GM19351 (cell line): Measurements from ENCODE around the gene HSPBP1.

ENCODE experiments used
- ATAC-seq: cut with Tn5 transposase; IDR thresholded peaks from one replicate; pipeline ENCODE4 v1.9.1; 2021; ENCODE audit warnings: mild to moderate bottlenecking, moderate library complexity; ENCODE audit not compliant: unreplicated experiment

HSPBP1 gene

DNA sequence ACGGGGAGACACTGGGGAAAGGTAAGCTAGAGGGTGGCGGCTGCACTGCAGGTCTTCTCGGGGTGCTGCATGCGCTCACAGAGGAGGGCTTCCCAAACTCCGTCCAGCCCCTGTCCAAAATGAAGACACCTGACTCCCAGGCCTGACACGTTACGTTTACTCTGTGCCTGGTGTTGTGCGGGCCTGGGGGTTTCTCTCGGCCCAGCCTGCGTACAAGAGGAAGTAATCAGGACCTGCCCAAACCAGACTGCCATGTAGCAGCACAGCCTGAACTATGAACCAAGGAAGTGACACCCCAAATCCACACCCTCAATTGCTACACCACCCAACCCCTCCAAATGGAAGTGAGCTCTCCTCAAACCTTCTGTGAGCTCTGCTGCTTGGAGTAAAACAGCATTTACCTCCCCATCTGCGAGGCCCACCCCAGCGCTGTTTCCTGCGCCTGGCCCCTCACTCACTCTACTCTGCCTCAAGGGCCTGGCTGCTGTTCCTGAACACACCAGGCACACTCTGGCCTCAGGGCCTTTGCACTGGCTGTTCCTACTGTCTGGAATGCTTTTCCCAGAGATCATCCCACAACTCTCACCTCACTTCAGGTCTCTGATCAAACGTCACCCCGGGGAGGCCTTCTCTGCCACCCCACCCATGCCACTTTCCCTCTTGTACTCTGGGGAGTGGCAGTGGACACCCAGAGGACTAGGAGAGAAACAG, 3.0 kb downstream of the HSPBP1 start:
- no peak for ATAC-seq

DNA sequence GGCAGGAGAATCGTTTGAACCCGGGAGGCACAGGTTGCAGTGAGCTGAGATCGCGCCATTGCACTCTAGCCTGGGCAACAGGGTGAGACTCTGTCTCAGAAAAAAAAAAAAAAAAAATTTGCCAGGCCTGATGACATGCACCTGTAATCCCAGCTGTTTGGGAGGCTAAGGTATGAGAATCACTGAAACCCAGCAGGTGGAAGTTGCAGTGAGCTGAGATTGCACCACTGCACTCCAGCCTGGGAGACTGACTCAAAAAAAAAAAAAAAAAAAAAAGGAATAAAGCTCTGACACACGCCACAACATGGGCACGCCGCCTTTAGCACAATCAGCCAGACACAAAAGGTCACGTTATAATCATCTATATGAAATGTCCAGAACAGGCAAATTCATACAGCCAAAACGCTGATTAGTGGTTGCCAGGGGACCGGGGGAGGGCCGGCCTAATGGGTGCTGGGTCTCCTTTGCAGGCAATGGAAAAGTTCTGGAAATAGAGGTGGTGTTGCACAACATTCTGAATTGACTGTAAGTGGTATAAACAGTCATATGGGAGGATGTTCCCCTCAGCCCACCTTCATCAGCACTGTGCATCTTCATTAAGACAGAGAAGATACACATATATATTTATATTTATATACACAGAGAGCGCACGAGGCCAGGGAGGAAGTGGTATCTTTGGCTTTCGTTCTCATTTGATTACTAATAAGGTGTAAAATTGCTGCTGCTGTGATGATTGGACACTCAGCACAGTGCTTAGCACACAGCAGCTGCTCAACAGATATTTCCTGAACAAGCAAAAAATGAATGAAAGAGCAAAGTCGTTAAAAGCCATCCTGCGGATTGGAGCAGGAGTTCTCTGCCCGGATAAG, 3.8 kb downstream of the HSPBP1 start:
- ATAC-seq = peak; percentile 67

DNA sequence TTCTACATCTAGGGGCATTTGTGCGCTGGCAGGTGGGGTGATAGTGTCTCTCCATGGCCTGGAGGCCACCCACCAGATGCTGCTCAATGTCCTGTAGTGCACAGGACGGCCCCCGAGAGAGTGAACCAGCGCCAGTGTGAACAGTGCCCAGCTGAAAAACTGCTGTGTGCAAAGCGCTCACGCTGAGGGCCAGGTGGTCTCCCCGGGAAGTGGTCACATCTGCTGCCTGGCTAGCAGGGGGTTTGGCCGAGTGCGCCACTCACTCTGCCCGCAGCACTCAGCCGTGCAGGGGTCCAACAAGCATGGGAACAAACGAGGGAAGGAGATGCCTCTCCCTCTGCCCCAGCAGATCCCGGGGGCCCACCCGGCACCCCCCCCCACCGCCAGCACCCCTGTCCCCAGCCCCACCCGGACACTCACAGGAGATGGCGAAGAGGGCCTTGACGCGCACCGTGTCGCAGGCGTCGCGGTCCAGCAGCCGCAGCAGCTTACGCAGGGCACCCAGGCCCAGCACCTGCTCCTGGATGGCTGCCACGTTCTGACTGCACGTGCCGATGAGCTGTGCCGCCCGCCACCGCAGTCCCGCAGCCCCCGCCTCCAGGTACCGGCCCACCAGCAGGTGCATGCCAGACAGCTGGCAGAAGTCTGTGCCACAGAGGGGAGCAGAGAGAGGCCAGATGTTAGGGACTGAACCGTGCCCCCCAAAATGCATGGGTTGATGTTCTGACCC, 5.8 kb downstream of the HSPBP1 start:
- no peak for ATAC-seq

DNA sequence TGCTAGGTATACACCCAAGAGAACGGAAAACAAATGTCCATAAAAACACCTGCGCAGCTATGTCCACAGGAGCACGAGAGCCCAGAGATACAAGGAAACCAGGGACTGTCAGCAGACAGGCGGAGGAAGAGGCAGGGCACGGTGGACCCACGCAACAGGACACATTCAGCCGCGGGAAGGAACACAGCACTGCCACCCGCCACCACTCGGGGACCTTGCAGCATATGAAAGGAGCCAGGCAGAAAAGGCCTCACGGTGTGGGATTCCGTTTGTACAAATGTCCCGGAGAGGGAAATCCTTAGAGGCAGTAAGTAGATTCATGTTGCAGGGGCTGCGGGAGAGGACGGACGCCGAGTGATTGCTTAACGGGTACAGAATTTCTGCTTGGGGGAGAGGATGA, 7.8 kb downstream of the HSPBP1 start:
- ATAC-seq = no peak

DNA sequence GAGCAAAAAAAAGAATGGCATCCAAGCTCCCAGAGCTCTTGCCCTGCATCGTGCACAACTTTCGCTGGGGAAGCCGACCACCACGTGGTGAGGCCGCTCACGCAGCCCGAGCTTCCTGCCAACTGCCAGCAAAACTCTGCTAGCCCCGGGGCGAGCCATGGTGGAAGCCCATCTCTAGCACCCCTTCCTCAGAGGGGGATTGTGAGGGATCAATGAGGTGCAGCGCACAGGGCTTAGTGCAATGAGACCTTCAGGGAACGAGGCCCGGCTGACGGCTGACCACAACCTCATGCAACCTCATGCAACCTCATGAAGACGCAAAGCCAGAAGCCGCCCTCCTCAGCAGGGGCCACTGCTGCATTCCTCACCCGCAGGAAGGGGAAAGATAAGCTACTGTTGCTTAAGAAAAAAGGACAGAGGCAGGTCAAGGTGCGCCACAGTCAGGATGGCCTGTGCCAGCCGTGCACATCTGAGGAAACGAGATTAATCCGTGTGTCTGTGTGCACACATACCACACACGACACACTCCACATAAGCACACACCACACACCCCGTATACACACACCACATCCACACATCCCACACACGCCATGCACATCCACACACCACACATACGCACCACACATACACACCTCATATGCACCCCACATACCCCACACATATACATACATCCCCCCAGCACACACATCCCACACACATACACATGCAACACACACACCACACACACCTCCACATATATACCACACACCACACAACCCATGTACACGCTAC, 9.6 kb downstream of the HSPBP1 start:
- no peak for ATAC-seq

DNA sequence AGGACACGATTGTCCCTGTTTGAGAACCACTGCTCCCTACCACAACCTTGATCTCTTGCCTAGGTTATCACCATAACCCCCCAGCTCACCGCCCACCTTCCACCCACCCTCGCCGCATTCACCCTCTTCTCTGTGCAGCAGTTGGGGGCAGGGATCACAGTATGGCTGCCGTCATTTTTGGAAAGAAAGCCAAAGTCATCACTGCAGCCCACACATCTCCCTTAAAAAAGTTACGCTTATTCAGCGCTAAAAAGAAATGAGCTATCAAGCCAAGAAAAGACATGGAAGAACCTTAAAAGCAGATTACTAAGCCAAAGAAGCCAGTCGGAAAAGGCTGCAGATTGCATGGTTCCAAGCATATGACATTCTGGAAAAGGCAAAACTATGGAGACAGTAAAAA, 10.6 kb downstream of the HSPBP1 start:
- ATAC-seq = no peak

DNA sequence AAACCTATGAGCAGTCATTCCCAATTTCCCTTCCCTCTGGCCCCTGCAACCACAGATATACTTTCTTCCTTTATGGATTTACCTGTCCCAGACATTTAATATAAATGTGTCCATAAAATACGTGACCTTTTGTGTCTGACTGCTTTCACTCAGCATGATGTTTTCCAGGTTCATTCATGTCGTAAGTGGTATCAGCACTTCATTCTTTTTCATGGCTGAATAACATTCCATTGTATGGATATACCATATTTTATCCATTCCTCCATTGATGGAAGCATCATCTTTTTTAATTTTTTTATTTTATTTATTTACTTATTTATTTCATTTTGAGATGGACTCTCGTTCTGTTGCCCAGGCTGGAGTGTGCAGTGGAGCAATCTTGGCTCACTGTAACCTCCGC, 13.1 kb downstream of the HSPBP1 start:
- ATAC-seq = no peak

DNA sequence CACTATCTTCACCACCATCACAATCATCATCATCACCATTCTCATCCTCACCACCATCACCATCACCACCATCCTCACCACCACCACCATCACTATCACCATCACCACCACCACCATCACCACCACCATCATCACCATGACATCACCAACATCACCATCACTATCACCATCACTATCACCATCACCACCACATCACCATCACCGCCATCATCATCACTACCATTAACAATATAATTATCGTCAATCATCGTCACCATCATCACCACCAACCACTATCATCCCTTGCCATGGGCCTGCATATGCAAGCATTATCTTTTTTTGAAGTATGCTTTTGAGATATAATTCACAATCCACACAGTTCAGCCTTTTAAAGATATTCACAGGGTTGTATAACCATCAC, 13.5 kb downstream of the HSPBP1 start:
- no peak for ATAC-seq

DNA sequence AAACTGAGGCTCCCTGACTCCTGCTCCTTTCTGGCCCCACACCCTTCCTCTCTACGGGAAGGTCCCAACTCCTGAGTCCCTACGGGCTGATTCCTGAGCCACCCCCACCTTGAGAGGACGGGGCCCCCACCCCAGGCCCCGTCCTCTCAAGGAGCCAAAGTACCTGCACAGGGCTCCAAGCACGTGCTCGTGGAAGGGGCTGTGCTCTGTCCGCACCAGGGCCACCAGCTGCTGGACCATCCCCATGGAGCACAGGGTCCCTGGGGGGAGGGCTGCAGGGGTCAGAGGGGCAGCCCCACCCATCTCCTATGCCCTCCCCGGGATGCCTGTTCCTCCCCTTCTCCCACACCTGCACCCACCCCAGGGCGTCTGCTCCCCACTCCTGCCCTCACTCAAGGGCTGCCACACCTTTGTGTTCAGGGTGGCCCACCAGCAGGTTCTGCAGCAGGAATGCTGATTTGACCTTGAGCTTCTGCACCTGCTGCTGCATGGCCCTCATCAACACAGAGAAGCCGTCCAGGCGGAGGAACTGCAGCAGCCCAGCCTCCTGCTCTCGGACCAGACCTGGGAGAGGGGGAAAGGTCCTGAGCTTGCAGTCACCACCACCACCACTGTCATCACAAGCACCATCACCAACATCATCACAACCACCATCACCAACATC, 14.1 kb downstream of the HSPBP1 start:
- ATAC-seq = no peak

DNA sequence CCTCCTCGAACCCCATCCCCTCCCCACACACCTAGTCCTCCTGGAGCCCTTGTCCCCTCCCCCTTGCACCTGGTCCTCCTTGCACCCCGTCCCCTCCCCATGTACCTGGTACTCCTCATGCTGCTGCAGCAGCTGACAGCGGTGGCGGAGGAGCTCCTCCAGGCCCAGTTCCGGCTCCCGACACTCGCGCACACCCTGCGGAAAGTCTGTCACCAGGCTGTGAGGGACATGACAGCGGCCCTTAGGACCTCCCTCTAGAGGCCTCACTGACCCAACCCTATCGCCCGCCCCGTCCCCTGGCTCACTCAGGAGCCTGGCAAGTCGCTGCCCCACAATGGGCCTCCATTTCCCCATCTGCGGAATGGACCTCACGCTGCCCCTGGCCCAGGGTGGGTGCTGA, 14.7 kb downstream of the HSPBP1 start:
- no peak for ATAC-seq

DNA sequence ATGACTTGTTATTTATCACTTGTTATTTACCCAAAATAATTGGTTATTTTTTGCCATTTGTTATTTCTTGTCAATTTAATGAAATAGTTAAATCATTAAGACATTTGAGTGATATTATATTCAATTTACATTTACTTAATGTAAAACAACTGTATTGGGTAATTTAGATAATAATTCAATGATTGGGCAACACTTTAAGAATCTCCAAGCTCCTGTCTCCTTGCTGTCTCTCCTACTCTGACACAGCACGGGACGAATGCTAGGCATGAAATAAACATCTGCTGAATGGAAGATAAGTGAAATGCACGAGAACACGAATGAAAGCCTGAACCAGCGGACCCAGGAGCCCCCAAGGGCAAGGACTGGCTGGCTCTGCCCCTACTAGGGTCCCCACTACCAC, 15.4 kb downstream of the HSPBP1 start:
- no peak for ATAC-seq

DNA sequence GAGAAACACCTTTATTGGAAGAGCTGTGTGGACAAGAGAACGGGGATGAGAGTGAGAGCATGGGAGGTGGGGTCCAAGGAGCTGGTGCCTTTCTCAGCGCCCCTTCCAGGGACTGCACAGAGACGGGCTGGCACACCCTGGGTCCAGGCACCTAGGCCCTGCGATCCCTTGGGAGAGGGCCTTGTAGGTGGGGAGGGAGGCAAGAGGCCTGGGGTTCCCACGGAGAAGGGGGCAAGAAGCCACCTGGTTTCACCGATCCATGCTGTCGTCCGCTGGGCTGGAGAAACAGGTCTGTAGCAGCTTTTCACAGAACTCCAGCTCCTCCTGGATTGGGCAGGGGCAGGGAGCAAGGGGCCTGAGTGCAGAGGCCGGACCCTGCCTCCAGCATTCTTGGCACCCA, 17.6 kb downstream of the HSPBP1 start:
- ATAC-seq = no peak

DNA sequence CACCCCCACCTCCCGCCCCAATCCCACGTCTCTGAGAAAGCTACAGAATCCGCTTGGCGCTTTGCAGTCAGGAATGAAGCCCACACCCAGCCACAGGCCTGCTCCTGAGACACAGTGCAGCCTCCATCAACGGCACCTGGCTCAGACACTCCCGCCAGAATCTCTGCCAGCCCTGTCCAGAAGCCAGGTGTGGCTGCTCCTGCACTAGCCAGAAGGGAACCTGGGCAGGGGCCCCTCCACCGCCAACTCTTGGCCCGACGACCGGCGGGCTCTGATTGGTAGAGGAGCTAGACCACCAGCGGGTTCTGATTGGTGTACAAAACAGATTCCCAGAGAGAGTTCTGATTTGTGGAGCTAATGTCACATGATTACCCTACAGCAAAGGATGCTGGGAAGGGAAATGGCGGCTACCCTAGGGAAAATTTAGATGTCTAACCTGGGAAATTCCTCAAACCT, 18.2 kb downstream of the HSPBP1 start:
- ATAC-seq = no peak

DNA sequence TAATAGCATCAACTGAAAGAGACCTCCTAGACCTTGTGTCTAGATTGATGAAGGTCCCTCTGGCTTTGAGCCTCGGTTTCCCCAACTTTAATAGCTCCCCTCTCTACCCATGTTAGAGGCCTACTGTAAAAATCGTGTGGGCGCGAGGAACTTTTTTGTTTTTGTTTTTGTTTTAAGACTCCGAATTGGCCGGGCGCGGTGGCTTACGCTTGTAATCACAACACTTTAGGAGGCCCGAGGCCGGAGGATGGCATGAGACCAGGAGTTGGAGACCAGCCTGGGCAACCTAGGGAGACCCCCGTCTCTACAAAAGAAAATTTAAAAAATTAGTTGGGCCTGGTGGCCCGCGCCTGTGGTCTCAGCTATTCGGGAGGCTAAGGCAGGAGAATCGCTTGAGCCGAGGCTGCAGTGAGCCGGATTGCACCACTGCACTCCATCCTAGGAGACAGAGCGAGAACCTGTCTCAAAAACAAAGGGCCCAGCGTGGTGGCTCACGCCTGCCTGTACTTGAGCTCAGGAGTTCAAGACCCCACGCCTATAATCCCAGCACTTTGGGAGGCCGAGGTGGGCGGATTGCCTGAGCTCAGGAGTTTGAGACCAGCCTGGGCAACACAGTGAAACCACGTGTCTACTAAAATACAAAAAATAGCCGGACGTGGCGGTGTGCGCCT, 20.2 kb downstream of the HSPBP1 start:
- no peak for ATAC-seq

DNA sequence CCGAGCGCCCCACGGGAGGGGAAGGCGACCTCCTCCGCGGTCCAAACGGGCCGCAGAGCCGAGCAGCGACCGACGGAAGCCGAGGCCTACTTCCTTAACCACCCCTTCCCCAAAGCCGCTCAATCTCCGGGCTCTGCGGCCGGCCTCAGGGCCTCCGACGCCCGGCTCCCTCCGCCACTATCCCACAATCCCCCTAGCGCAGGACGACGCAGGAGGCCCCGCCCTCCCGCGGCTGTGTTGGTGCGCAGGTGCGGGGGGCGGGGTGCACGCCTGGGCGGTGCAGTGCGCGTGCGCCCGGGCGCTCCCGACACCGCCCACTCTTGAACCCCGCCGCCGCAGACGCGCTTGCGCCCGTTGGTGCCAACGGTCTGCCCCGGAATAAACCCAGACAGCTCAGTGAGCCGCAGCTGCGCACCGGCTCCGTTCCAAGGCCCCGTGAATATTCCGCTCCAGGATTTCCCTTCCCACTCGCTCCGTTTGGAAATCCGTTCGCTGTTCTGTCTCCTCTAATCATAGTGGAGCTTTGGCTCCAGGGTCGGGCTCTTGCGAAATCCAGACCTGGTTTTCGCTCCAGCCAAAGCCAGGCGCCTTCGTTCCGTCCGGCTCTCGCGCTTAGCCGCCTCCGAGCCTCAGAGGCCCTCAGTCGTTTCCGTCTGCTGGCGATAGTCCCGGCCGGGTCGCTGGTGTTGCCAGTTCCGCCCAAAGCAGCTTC, 20.9 kb downstream of the HSPBP1 start, which contains the start of gene PPP6R1:
Gene PPP6R1 (minus strand): TSS at position 190 of the 712 bp plus-strand sequence. CDS start 11,914 bp downstream, outside the sequence.
- ATAC-seq = peak; percentile 61

DNA sequence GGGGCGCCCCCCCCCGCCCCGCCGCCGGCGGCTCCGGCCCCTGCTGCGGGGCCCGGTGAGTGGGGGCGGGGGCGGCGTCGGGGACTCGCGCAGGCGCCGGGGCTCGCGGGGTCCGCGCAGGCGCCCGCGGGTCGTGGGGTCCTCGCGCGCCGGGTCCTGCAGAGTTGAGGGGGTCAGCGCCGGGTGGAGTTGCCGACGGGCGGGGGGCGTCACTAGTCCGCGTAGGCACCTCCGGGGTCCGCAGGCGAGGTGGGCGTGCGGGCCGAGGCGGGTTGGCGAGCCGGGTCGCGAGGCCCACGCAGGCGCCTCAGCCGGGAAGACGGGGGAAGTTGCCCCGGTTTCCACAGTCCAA, 21.5 kb downstream of the HSPBP1 start:
- no peak for ATAC-seq

DNA sequence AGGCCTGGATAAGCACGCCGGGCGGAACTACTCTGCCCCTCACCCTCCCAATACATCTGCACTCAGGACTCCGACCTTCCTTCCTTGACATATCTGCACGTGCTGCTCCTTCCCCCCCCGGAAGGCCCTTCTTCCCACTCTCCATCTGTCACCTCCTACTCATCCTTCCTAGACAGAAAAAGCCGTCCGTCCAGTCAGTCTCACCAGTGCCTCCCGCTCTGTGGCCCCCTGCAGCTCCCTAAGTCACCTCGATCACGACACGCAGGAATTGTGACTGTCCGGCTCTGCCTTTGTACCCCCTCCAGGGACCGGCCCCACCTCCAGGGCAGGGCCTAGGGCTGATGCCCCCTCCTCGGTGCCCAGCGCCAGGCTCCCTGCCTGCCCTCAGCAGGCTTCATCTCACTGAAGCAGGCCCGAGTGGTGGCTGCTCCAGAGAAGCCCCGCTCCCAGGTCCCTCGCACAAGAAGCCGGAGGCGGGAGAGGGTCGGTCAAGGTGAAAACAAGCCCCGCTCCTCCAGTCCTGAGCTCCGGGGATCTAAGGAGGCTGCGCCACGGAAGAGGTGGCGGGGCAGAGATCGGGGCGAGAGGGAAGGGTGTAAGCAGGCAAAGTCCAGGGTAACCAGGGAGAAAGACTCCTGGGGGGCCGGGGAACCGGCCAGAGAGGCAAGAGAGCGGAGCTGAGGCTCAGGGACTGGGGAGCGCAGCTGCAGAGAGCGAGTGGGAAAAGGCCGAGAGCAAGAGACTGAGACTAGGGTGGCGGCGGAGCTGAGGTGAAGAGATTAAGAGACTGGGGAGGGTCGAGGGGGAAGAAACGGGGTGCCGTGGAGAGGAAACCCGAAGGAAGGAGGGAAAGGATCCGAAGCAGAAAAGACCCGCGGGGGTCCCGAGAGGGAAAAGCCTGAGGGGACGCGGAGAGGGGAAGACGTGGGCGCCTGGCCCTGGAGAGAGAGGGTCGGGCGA, 22.2 kb downstream of the HSPBP1 start:
- ATAC-seq = no peak
